Neural progenitor cell (in vitro differentiated cells): ENCODE results near the gene ARMH4.

Experiments
- EZH2phosphoT487 ChIP-seq: fragments of 200-600 bp; sonication (generic); IDR thresholded peaks from 2 replicates; pipeline ENCODE4 v1.6.1; 2017; ENCODE audit warnings: antibody characterized with exemption
- TF ChIP-seq, protein P1 (sequence below): fragments of 200-600 bp; sonication (generic); IDR thresholded peaks from 2 replicates; pipeline ENCODE4 v1.5.1; 2017; ENCODE audit warnings: antibody characterized with exemption, mild to moderate bottlenecking

DNA sequence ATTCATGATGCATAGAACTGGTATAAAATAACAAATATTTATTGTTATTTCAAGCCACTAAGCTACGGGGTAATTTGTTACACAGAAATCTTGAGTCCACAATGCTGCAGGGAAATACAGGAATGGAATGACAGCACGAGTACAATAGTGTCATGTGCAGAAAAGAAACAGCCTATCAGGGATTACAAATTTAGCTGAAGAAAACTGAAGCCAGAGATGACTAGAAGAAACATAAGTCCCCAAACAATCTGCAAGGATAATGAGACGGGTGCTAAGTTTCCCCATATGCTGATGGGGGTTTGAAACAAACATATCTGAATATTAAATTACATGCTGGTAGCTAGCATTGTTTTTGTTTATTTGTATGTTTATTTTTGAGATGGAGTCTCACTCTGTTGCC is 8.9 kb downstream of the ARMH4 start:
- TF ChIP-seq, protein P1, sequence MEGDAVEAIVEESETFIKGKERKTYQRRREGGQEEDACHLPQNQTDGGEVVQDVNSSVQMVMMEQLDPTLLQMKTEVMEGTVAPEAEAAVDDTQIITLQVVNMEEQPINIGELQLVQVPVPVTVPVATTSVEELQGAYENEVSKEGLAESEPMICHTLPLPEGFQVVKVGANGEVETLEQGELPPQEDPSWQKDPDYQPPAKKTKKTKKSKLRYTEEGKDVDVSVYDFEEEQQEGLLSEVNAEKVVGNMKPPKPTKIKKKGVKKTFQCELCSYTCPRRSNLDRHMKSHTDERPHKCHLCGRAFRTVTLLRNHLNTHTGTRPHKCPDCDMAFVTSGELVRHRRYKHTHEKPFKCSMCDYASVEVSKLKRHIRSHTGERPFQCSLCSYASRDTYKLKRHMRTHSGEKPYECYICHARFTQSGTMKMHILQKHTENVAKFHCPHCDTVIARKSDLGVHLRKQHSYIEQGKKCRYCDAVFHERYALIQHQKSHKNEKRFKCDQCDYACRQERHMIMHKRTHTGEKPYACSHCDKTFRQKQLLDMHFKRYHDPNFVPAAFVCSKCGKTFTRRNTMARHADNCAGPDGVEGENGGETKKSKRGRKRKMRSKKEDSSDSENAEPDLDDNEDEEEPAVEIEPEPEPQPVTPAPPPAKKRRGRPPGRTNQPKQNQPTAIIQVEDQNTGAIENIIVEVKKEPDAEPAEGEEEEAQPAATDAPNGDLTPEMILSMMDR, result no peak
- no peak for TF ChIP-seq EZH2phosphoT487
